ENCODE measurements around the gene TNNI2. TPM values are rescaled to one million over a fixed set of nuclear protein-coding genes. Genes with fewer than 3 reads are reported as not detected.

Gene TNNI2
- total RNA-seq, 4 donors from 2014 or later, result 1.4 to 3.7 (median 2.4) TPM; not detected in 1

DNA sequence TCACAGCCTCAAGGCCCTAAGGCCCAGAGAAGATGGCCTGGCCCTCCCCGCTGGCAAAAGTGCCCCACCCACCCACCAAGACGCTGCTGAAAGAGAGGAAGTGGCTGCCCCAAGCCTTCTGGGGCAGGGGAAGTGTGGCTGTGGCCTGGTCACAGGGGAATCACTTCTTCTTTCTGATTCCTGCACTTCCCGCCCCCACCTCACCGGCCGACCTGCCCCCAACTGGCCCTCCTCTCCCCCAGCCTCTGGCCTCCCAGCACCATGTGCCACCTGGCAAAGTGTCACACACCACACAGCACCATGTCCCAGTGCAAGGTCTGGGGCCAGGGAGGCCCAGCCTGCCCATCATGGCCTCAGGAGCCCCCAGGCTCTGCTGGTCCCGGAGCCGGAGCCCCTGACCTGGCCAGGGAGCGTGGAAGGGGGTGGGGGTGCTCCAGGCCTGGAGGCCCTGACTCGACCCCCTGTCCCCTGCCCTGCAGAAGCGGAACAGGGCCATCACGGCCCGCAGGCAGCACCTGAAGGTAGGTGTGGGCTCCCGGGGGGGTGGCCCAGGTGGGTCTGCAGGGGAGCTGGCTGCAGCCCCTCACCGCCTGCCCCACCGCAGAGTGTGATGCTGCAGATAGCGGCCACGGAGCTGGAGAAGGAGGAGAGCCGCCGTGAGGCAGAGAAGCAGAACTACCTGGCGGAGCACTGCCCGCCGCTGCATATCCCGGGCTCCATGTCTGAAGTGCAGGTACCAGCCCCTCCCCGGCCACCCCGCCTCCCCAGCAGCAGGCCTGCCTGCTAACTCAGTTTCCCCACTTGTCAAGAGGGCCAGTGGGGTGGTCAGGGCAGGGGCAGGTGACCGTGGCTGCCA, 1.4 kb downstream of the TNNI2 start:
- TF ChIP-seq, protein P1, sequence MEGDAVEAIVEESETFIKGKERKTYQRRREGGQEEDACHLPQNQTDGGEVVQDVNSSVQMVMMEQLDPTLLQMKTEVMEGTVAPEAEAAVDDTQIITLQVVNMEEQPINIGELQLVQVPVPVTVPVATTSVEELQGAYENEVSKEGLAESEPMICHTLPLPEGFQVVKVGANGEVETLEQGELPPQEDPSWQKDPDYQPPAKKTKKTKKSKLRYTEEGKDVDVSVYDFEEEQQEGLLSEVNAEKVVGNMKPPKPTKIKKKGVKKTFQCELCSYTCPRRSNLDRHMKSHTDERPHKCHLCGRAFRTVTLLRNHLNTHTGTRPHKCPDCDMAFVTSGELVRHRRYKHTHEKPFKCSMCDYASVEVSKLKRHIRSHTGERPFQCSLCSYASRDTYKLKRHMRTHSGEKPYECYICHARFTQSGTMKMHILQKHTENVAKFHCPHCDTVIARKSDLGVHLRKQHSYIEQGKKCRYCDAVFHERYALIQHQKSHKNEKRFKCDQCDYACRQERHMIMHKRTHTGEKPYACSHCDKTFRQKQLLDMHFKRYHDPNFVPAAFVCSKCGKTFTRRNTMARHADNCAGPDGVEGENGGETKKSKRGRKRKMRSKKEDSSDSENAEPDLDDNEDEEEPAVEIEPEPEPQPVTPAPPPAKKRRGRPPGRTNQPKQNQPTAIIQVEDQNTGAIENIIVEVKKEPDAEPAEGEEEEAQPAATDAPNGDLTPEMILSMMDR (IDR thresholded peaks at IDR 0.05), result no peak
- no peak for ATAC-seq (ENCODE audit: low FRiP score)
- no peak for DNase-seq (ENCODE audit: low spot score)

DNA sequence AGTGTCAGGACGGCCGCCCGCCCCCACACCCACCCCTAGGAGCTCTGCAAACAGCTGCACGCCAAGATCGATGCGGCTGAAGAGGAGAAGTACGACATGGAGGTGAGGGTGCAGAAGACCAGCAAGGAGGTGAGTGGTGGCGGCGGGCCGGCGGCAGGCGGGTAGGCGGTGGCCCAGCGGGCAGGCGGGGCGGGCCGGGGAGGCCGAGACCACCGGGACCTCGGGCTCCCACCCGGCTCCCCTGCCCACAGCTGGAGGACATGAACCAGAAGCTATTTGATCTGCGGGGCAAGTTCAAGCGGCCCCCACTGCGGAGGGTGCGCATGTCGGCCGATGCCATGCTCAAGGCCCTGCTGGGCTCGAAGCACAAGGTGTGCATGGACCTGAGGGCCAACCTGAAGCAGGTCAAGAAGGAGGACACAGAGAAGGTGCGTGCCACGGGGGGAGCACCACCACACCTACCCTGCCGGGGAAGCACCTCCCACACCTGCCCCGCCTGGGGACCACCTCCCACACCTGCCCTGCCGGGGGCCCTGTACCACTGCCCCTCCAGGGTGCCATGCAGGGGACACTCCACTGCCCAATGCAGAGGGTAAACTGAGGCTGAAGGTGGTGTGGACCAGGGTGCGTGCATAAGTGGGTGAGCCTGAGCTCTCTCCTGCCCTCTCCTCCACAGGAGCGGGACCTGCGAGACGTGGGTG, 2.1 kb downstream of the TNNI2 start:
- DNase-seq (ENCODE audit: low spot score) (no peak), ATAC-seq (ENCODE audit: low FRiP score) (no peak)
- TF ChIP-seq, protein P1 (IDR thresholded peaks at IDR 0.05), result no peak

DNA sequence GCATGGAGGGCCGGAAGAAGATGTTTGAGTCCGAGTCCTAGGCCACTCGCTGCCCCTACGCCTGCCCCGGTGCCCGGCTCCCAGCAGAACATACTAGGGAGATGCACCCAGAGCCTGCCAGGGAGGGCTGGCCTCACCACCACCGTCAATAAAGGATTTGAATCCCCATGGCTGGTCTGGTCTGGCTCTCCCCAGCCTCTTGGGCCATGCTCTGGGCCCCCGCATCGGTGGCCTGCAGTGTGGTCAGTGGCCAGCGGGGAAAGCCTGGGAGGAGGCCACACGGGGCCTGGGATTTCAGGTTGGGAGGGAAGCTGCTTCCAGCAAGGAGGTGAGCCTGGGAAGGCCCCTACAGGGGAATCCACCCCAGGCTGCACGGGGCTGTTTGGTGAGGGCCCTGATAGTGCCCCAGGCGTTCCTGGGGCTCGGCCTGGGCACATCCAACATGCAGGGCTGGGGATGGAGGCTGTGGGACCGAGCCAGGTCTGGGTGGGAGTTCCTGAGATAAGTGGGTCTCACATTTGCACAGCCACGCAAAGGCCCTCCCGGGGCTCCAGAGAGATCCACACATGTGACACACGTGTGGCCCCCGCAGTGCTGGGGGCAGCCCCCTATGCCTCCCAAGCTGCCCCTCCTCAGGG, 2.8 kb downstream of the TNNI2 start:
- ATAC-seq (ENCODE audit: low FRiP score) (no peak), DNase-seq (ENCODE audit: low spot score) (no peak)
- TF ChIP-seq, protein P1 (IDR thresholded peaks at IDR 0.05), result no peak

DNA sequence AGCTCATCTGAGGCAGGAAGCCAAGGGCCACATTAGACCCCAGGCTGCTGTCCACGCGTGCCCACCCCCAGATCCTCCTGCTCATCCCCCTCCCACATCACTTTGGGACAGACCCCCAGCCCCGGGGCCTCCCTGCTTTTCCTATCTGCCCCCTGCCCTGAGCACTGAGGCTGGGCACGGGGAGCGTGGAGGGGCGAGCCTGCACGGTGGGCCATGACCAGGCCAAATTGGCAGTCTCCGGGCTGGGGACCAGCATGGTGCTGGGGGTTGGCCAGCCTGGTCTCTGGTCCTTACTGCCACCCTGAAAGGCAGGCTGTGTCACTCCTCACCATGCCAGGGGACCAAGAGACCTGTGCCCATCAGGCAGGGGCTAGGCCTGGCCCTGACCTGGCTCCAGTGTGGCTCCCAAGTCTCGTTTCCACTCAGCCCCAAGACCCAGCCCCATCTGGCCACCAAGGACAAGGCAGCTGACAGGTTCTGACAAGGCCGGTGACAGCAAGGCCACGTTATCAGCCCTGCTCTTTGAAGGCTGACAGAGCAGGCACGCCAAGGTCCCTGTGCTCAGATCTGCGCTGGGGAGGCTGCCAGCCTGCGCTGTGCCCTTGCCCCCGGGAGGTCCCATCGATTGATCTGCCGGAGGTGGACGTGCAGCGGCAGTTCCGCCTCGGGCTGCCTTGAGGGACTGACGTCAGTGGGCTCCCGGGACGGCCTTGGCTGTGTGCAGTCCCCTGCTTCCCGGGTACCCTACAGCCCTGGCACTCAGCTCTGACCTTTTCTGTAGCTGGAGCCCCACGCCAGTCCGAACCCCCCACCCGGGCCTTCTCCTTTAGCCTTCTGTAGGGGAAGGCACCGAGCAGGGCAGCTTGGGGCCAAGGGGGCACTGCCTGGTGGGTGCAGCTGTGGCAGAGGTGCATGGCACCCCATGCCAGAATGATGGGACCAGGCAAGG, 3.6 kb downstream of the TNNI2 start:
- DNase-seq (ENCODE audit: low spot score) (no peak), ATAC-seq (ENCODE audit: low FRiP score) (no peak)
- TF ChIP-seq, protein P1 (IDR thresholded peaks at IDR 0.05), result no peak

DNA sequence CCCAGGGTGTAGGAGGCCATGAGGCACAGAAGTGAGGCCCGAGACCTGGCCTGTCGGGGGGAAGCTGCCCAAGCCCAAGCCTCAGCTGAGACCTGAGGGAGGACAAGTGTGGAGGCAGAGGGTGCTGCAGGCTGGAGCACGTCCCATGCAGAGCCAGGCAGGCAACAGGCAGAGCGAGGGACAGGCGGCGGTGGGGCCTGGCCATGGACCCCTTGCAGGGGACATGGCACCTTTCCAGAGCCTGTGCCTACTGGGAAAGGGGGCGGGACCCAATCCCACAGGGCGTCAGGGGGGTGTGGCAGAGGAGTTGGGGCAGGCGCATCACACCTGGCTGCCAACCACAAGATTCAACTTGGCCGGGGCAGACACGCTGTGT, 4.3 kb downstream of the TNNI2 start:
- TF ChIP-seq, protein P1 (IDR thresholded peaks at IDR 0.05), result no peak
- DNase-seq (ENCODE audit: low spot score), result no peak
- ATAC-seq (ENCODE audit: low FRiP score), result no peak

DNA sequence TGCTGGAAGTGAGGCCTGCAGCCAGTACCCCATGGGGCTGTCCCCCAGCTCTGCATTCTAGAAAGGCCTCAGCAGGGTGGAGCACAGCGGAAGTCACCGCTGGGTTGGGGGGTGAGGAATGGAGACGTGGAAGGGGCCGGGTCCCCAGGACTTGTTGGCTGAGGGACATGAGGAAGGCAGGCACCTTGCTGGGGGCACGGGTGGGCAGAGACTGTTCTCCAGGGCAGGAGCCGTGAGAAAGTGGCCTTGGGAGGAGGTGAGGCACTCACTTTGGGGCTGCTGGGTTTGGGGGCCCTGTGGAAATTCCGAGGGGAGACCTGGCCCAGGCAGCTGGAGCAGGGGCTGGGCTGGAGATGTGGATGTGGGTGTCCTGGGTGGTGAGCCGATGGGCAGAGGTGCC, 5.0 kb downstream of the TNNI2 start:
- ATAC-seq (ENCODE audit: low FRiP score) (no peak), DNase-seq (ENCODE audit: low spot score) (no peak)
- TF ChIP-seq, protein P1 (IDR thresholded peaks at IDR 0.05), result no peak
